Right atrium auricular region (tissue), 2 donors: ENCODE measurements around the gene CEP152. TPM values are rescaled to one million over a fixed set of nuclear protein-coding genes. Genes with fewer than 3 reads are reported as not detected.

Source experiments
- DNase-seq: peaks from one replicate; pipeline ENCODE4 v3.0.0-alpha.2; 2019; ENCODE audit warnings: low spot score
- H3K27ac ChIP-seq, 2 donors: fragments of 200-600 bp; sonication (generic); 1 replicate in 1 of 2; 2 replicates in 1 of 2; pipeline ENCODE4 v1.5.1; 2016 to 2019
- H3K27me3 ChIP-seq, 2 donors: fragments of 200-600 bp; sonication (generic); one replicate each; pipeline versions ENCODE4 v1.5.1 to v1.6.0; 2017 to 2019
- H3K36me3 ChIP-seq: fragments of 200-600 bp; sonication (generic); one replicate; pipeline ENCODE4 v1.5.1; 2016
- H3K4me1 ChIP-seq, 2 donors: fragments of 200-600 bp; sonication (generic); one replicate each; pipeline versions ENCODE4 v1.5.1 to v1.6.0; 2017 to 2019
- H3K4me3 ChIP-seq, 2 donors: fragments of 200-600 bp; sonication (generic); 1 replicate in 1 of 2; 2 replicates in 1 of 2; pipeline ENCODE4 v1.5.1; 2017 to 2019; ENCODE audit warnings: mild to moderate bottlenecking in 1 of 2, moderate library complexity in 1 of 2
- H3K9me3 ChIP-seq, 2 donors: fragments of 200-600 bp; sonication (generic); one replicate each; pipeline ENCODE4 v1.5.1; 2019
- total RNA-seq, 2 donors: library from RNA; depleted of rRNA; stranded (reverse); fragments of >200 nt; gene quantifications; one replicate each; pipeline ENCODE4 v1.1.0, GENCODE V29; 2016
- TF ChIP-seq, protein P1 (sequence below), 2 donors: fragments of 200-600 bp; sonication (generic); IDR thresholded peaks; one replicate each; pipeline ENCODE4 v1.5.1; 2019; ENCODE audit warnings: antibody characterized with exemption in 2 of 2

CEP152 gene
- total RNA-seq, 2 donors from 2014 or later: 1.1 to 1.4 TPM

DNA sequence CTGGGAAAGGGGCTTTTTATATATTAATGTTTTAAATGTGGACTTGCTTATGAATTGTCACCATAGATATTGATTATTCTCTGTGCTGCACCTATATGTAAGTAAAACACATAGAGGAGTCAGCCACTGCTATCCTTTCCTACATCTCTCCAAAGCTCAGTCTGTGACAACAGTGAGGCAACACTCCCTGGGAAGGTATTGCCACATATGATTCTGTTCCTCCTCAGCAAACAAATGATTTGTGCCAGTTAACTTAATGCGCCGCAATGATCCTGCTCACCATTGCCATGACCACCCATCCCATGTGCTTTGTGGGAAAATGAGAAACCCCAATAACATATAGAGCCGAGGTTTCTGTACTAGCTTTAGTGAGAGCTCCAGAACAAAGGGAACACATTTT, 90.2 kb downstream of the CEP152 start:
- no peaks in the 10 kb centered on the region for H3K27me3 ChIP-seq
- no peak for DNase-seq
- peaks cover 0 to 14% of the 10 kb centered on the region in 2 donors for H3K9me3 ChIP-seq
- no peaks in the 10 kb centered on the region for H3K36me3 ChIP-seq
- no peaks in the 10 kb centered on the region for H3K4me1 ChIP-seq
- TF ChIP-seq, protein P1, sequence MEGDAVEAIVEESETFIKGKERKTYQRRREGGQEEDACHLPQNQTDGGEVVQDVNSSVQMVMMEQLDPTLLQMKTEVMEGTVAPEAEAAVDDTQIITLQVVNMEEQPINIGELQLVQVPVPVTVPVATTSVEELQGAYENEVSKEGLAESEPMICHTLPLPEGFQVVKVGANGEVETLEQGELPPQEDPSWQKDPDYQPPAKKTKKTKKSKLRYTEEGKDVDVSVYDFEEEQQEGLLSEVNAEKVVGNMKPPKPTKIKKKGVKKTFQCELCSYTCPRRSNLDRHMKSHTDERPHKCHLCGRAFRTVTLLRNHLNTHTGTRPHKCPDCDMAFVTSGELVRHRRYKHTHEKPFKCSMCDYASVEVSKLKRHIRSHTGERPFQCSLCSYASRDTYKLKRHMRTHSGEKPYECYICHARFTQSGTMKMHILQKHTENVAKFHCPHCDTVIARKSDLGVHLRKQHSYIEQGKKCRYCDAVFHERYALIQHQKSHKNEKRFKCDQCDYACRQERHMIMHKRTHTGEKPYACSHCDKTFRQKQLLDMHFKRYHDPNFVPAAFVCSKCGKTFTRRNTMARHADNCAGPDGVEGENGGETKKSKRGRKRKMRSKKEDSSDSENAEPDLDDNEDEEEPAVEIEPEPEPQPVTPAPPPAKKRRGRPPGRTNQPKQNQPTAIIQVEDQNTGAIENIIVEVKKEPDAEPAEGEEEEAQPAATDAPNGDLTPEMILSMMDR (IDR thresholded peaks at IDR 0.05): no peak
- no peak overlapping the region for H3K4me3 ChIP-seq
- H3K27ac ChIP-seq: peak overlapping the region; percentile 15 to 28

DNA sequence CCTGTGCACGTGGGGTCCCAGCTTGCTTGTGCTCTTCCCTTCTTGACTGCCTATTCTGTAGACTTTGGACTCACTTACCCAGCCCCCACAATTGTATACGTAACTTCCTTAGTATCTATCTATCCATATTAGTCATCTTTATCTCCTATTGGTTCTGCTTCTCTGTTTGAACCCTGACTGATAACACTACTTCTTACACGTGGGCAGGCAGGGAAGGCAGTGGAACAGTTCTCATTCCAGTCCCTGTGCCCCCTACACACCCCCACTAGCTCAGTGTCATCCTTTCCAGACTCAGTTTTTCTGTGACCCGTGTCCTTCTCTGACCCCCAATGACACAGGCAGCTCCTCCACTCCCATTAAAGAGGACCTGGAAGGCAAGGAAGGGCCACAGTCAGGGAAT, 91.2 kb downstream of the CEP152 start:
- Histone ChIP-seq H3K4me3 (no peak overlapping the region), H3K4me1 (no peaks in the 10 kb centered on the region), H3K27ac (no peak overlapping the region), H3K36me3 (no peaks in the 10 kb centered on the region), H3K9me3 (peaks cover 0 to 22% of the 10 kb centered on the region in 2 donors), H3K27me3 (no peaks in the 10 kb centered on the region)
- TF ChIP-seq, protein P1 (IDR thresholded peaks at IDR 0.05): no peak
- no peak for DNase-seq

DNA sequence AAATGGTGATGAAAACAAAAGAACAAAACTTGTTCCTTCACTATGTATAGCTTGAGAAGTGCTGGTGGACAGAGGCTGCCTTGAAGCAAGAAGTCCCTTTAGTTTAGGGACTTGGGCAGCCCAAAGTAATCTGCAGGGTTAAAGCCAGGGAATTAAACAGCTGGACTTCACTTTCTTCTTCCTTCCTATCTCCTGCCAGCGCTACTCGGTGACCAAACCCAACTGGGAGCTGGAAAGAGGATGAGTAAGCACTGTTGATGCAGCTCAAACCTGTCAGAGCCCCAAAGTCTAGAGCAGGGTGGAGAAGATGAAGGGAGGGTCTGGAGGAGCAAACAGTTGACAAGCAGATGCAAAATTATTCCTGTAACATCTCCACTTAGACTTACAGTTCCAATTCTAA, 92.2 kb downstream of the CEP152 start:
- Histone ChIP-seq H3K27ac (peak overlapping the region in 1 of 2 donors; percentile 36), H3K4me1 (no peaks in the 10 kb centered on the region), H3K9me3 (peaks cover 0 to 22% of the 10 kb centered on the region in 2 donors), H3K4me3 (no peak overlapping the region), H3K36me3 (no peaks in the 10 kb centered on the region), H3K27me3 (no peaks in the 10 kb centered on the region)
- TF ChIP-seq, protein P1 (IDR thresholded peaks at IDR 0.05): no peak
- DNase-seq: peak; percentile 65

DNA sequence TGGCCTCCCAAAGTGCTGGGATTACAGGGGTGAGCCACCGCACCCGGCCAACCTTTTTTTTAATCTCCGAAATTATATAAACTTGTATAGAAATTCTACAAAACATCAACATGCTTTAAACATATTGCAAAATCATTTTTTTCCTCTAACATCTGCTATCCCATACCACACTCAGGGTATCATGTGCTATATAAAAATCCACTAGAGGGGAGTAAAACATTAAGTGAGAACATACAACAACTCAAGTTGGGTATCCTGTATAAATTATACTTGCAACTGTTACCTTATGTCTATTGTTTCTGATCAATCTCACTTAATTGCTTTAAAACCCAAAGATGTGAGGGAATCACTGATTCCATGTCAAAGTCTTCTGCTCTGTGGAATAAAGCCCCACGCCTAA, 93.4 kb downstream of the CEP152 start:
- Histone ChIP-seq H3K4me1 (no peaks in the 10 kb centered on the region), H3K27me3 (no peaks in the 10 kb centered on the region), H3K27ac (no peak overlapping the region), H3K4me3 (no peak overlapping the region), H3K36me3 (no peaks in the 10 kb centered on the region), H3K9me3 (peaks cover 0 to 22% of the 10 kb centered on the region in 2 donors)
- TF ChIP-seq, protein P1 (IDR thresholded peaks at IDR 0.05): no peak
- DNase-seq: no peak

DNA sequence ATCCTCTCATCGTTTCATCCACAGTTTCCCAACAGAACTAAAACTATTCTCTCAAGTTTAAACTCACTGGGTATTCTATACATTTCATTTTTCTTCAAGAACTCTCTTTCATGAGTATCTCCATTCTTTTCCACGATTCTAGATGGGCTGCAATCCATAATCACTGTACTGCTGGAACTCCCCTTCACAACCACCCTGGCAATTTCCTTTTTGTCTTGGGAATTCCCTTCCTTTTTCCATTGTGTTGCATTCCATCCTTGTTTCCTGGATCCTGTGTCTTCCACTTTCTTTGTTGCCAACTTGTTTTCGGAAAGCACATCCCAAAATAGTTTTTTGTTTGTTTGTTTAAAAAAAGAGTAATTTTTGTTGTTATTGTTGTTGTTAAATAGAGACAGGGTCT, 98.3 kb downstream of the CEP152 start:
- Histone ChIP-seq H3K27me3 (no peaks in the 10 kb centered on the region), H3K27ac (no peak overlapping the region), H3K4me1 (no peaks in the 10 kb centered on the region), H3K4me3 (no peak overlapping the region), H3K9me3 (peaks cover 0 to 22% of the 10 kb centered on the region in 2 donors), H3K36me3 (no peaks in the 10 kb centered on the region)
- no peak for DNase-seq
- TF ChIP-seq, protein P1 (IDR thresholded peaks at IDR 0.05): no peak

DNA sequence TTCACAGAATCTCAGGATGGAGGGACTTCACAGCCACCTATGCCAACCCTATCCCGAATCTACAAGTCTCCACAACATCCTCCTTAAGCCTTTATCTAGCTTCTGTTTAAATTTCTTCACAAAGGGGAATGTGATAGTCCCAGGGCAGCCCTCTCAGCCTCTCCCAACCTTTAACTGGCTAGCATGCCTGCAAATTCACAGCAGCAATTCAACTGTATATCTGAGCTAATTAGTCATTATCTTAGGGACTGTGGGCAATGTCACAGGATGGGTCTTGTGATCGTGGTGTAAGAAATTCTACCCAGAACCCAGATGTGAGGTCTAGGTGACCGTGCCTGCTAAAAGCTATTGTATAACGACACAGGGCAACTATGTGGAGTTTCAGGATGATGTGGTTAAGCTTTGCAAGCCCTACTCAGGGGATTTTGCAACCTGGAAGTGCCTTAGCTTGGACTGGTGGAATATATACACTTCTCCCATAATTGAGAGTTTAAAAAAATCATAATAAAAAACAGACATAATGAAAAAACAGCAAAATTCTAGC, 99.8 kb downstream of the CEP152 start:
- Histone ChIP-seq H3K27ac (no peak overlapping the region), H3K9me3 (peaks cover 0 to 12% of the 10 kb centered on the region in 2 donors), H3K36me3 (no peaks in the 10 kb centered on the region), H3K4me1 (no peaks in the 10 kb centered on the region), H3K27me3 (no peaks in the 10 kb centered on the region), H3K4me3 (no peak overlapping the region)
- no peak for DNase-seq
- TF ChIP-seq, protein P1 (IDR thresholded peaks at IDR 0.05): no peak
